Karpas-422 (cell line): Measurements from ENCODE around the gene NECAP2. TPM values are rescaled to one million over a fixed set of nuclear protein-coding genes. Genes with fewer than 3 reads are reported as not detected.
"Not testable (repeated sequence)": the region's sequence is repeated elsewhere in the genome, so short reads cannot be mapped to it uniquely, and the experiment has no call there.

Source experiments
- DNase-seq: peaks from one replicate; pipeline ENCODE4 v3.0.0-alpha.2; 2015
- H2AFZ ChIP-seq: fragments of 200-600 bp; sonication (generic); 2 replicates; pipeline ENCODE4 v1.6.1; 2014; ENCODE audit warnings: antibody characterized with exemption, low read length, mixed read lengths
- H3K27ac ChIP-seq: fragments of 200-600 bp; sonication (generic); 2 replicates; pipeline ENCODE4 v1.5.1; 2014; ENCODE audit warnings: mild to moderate bottlenecking, low read length, moderate library complexity
- H3K27me3 ChIP-seq: fragments of 200-600 bp; sonication (generic); 2 replicates; pipeline ENCODE4 v1.6.1; 2014; ENCODE audit warnings: low read length, mixed read lengths
- H3K36me3 ChIP-seq: fragments of 200-600 bp; sonication (generic); 2 replicates; pipeline ENCODE4 v1.6.1; 2014; ENCODE audit warnings: low read length, mixed read lengths; ENCODE audit not compliant: insufficient read depth
- H3K4me1 ChIP-seq: fragments of 200-600 bp; sonication (generic); 2 replicates; pipeline ENCODE4 v1.6.1; 2014; ENCODE audit warnings: mild to moderate bottlenecking, low read length, mixed read lengths
- H3K4me2 ChIP-seq: fragments of 200-600 bp; sonication (generic); 2 replicates; pipeline ENCODE4 v1.6.1; 2014; ENCODE audit warnings: low read length, low read depth, mild to moderate bottlenecking; ENCODE audit not compliant: poor library complexity, severe bottlenecking
- H3K4me3 ChIP-seq: fragments of 200-600 bp; sonication (generic); 2 replicates; pipeline ENCODE4 v1.5.1; 2014; ENCODE audit warnings: mild to moderate bottlenecking, antibody characterized with exemption, low read length, mixed read lengths
- H3K79me2 ChIP-seq: fragments of 200-600 bp; sonication (generic); 2 replicates; pipeline ENCODE4 v1.6.1; 2014; ENCODE audit warnings: mild to moderate bottlenecking, low read length, mixed read lengths
- H3K9ac ChIP-seq: fragments of 200-600 bp; sonication (generic); 2 replicates; pipeline ENCODE4 v1.6.0; 2014; ENCODE audit warnings: low read length
- H3K9me2 ChIP-seq: fragments of 200-600 bp; sonication (generic), shearing (Covaris generic); replicated peaks from 2 replicates; pipeline ENCODE4 v1.6.0; 2014; ENCODE audit warnings: mild to moderate bottlenecking, low read length, moderate library complexity; ENCODE audit not compliant: insufficient read depth
- H3K9me3 ChIP-seq: fragments of 300-700, 200-600 bp; sonication (generic); 2 replicates; pipeline ENCODE4 v1.6.1; 2014; ENCODE audit warnings: low read length, mixed read lengths
- H4K20me1 ChIP-seq: fragments of 200-600 bp; sonication (generic); 2 replicates; pipeline ENCODE4 v1.6.1; 2014; ENCODE audit warnings: mild to moderate bottlenecking, antibody characterized with exemption, low read length, low read depth; ENCODE audit not compliant: insufficient read depth
- total RNA-seq: library from RNA; depleted of rRNA; stranded (reverse); fragments of >200 nt; shearing (Covaris generic); gene quantifications from 2 replicates; pipeline ENCODE4 v1.2.3, GENCODE V29; 2014; ENCODE audit warnings: low replicate concordance

NECAP2 gene
- total RNA-seq, 1 experiment from 2014 or later = 54.9 TPM

- Histone ChIP-seq H3K4me1 (peaks cover 19% of the 10 kb centered on the region), H3K36me3 (peaks cover 22% of the 10 kb centered on the region; the same call in 1 of the 2 replicates), H4K20me1 (peaks cover 3% of the 10 kb centered on the region; the same call in 1 of the 2 replicates)
These were observed 4.5 kb downstream of the NECAP2 start for GRCh38 chr1:16445052-16445451.

DNA sequence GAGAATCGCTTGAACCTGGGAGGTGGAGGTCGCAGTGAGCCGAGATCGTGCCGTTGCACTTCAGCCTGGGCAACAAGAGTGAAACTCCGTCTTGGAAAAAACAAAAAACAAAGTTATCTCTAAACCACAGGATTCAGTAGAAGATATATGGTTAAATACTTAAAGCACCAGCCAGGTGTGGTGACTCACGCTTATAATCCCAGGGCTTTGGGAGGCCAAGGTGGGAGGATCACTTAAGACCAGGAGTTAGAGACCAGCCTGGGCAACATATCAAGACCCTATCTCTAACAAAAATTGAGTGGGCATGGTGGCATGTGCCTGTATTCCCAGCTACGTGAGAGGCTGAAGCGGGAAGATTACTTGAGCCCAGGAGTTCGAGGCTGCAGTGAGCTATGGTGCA, 5.6 kb downstream of the NECAP2 start:
- Histone ChIP-seq H4K20me1 (peaks cover 3% of the 10 kb centered on the region; the same call in 1 of the 2 replicates), H3K36me3 (peaks cover 29% of the 10 kb centered on the region; the same call in 1 of the 2 replicates), H3K4me1 (peaks cover 20% of the 10 kb centered on the region), H3K79me2 (peaks cover 37% of the 10 kb centered on the region), H2AFZ (no peak overlapping the region), H3K4me3 (no peak overlapping the region), H3K27ac (no peak overlapping the region), H3K9ac (no peak overlapping the region), H3K4me2 (no peak overlapping the region), H3K27me3 (no peaks in the 10 kb centered on the region), H3K9me2 (no peaks in the 10 kb centered on the region), H3K9me3 (no peaks in the 10 kb centered on the region)
- DNase-seq = no peak

More at GRCh38 chr1:16445052-16445451, 4.5 kb downstream of the NECAP2 start:
- H3K9ac ChIP-seq = no peak overlapping the region
- H3K9me2 ChIP-seq = no peaks in the 10 kb centered on the region
- no peak overlapping the region for H3K4me3 ChIP-seq
- H3K4me2 ChIP-seq = no peak overlapping the region
- no peaks in the 10 kb centered on the region for H3K9me3 ChIP-seq
- DNase-seq = no peak
- H3K27ac ChIP-seq = no peak overlapping the region
- no peaks in the 10 kb centered on the region for H3K27me3 ChIP-seq
- peaks cover 43% of the 10 kb centered on the region for H3K79me2 ChIP-seq
- H2AFZ ChIP-seq = no peak overlapping the region

DNA sequence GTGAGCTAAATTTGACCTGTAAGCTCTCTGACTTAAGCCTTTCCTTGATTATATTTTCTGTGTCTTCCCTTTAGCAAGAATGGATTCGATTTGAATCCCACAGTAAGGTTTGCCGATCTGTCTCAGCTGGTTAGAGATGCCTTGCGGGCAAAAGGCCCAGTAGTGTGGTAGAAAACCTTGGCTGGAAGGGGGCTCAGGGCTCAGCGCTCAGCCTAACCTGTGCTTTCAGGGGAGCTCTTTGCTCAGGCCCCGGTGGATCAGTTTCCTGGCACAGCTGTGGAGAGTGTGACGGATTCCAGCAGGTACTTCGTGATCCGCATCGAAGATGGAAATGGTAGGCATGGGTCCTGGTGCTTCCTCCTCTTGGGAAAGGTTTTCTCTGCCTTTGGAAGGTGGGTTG, 7.1 kb downstream of the NECAP2 start:
- no peak for DNase-seq
- Histone ChIP-seq H3K4me3 (no peak overlapping the region), H4K20me1 (no peaks in the 10 kb centered on the region), H3K4me1 (peaks cover 14% of the 10 kb centered on the region), H3K9me3 (no peaks in the 10 kb centered on the region), H3K4me2 (no peak overlapping the region), H3K36me3 (peaks cover 37% of the 10 kb centered on the region; the same call in 1 of the 2 replicates), H3K27me3 (no peaks in the 10 kb centered on the region), H2AFZ (no peak overlapping the region), H3K9ac (no peak overlapping the region), H3K79me2 (peaks cover 29% of the 10 kb centered on the region), H3K9me2 (no peaks in the 10 kb centered on the region), H3K27ac (no peak overlapping the region)

DNA sequence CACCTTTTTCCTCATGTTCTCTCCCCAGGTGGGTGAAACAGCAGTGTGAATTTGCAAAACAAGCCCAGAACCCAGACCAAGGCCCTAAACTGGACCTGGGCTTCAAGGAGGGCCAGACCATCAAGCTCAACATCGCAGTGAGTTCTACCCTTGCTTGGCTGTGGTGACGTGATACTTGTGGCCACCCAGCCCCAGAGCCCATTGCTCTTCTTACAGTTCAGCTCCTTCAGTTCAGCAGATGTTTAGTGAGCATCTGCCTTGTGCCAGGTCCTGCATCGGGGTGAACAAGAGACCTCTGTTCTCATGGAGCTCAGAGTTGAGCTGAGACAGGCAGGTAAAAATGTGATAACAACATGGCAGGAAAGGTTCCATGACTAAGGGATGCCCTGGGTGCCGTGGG, 8.5 kb downstream of the NECAP2 start:
- peaks cover 15% of the 10 kb centered on the region for H3K79me2 ChIP-seq
- no peak for DNase-seq
- H3K4me2 ChIP-seq = no peak overlapping the region
- no peak overlapping the region for H3K4me3 ChIP-seq
- peaks cover 11% of the 10 kb centered on the region for H3K4me1 ChIP-seq
- H3K36me3 ChIP-seq = peaks cover 28% of the 10 kb centered on the region; the same call in 1 of the 2 replicates
- H3K9me2 ChIP-seq = no peaks in the 10 kb centered on the region
- H3K27ac ChIP-seq = no peak overlapping the region
- no peak overlapping the region for H3K9ac ChIP-seq
- H3K27me3 ChIP-seq = no peaks in the 10 kb centered on the region
- H3K9me3 ChIP-seq = no peaks in the 10 kb centered on the region
- H2AFZ ChIP-seq = no peak overlapping the region
- H4K20me1 ChIP-seq = no peaks in the 10 kb centered on the region

- Histone ChIP-seq H3K9me2 (no peaks in the 10 kb centered on the region), H3K4me1 (peaks cover 11% of the 10 kb centered on the region), H3K36me3 (peaks cover 28% of the 10 kb centered on the region; the same call in 1 of the 2 replicates), H4K20me1 (no peaks in the 10 kb centered on the region), H3K4me3 (no peak overlapping the region), H3K79me2 (peaks cover 12% of the 10 kb centered on the region), H3K4me2 (no peak overlapping the region), H3K27me3 (no peaks in the 10 kb centered on the region), H3K9ac (no peak overlapping the region), H2AFZ (no peak overlapping the region), H3K9me3 (no peaks in the 10 kb centered on the region), H3K27ac (no peak overlapping the region)
- no peak for DNase-seq
These were observed 9.1 kb downstream of the NECAP2 start for GRCh38 chr1:16449666-16450065.

DNA sequence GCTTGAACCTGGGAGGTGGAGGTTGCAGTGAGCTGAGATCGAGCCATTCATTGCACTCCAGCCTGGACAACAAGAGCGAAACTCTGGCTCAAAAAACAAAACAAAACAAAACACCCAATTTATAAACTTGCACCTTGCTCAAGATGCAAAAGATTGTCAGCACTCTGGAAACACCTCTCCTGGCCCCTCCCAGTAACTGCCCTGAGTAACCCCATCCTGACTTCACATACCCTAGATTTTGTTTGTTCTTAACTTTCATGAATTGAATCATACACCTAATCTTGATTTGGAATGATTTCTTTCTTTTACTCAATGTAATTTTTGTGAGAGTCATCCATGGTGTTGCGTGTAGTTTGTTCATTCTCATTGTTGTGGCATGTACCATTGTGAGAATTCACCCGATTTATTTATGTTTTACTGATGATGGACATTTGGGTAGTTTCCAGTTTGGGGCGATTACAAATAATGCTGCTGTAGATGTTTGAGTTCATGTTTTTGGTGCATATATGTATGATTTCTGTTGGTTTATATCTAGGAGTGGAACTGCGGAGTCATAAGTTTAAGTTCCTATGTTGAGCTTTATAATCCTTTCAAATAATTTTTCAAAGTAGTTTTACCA, 10.4 kb downstream of the NECAP2 start:
- Histone ChIP-seq H2AFZ (no peak overlapping the region), H4K20me1 (no peaks in the 10 kb centered on the region), H3K27ac (no peak overlapping the region), H3K9ac (no peak overlapping the region), H3K4me1 (peaks cover 11% of the 10 kb centered on the region), H3K27me3 (no peaks in the 10 kb centered on the region), H3K4me2 (no peak overlapping the region), H3K9me3 (no peaks in the 10 kb centered on the region), H3K79me2 (peaks cover 7% of the 10 kb centered on the region), H3K9me2 (no peaks in the 10 kb centered on the region), H3K4me3 (no peak overlapping the region), H3K36me3 (peaks cover 24% of the 10 kb centered on the region; the same call in 1 of the 2 replicates)
- DNase-seq = no peak

DNA sequence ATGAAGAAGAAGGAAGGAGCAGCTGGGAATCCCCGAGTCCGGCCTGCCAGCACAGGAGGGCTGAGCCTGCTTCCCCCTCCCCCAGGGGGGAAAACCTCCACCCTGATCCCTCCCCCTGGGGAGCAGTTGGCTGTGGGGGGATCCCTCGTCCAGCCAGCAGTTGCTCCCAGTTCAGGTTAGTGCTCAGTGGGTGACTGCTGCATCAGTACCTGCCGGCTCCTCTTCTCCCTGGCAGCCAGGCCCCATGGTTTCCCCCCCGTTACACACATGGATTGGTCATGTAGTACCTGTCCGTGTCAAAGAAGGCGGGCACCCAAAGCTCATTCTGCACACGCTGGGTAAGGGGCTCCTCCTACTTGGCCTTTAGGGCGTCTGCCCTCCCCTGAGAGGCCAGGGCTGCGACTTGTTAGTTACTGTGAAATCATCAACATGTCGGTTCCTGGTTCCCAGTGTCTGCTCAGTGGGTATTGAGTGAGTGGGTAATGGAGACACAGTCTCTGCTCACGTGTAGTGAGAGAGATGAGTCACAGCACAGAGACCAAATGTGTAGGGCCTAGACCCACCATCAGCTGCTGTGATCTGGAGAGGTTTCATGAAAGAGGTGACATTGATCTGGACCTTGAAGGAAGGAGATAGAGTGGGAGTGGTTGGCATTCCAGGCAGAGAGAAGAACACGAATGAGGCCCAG, 11.5 kb downstream of the NECAP2 start:
- no peak overlapping the region for H3K9ac ChIP-seq
- H3K9me2 ChIP-seq = no peaks in the 10 kb centered on the region
- no peak overlapping the region for H3K4me3 ChIP-seq
- no peak overlapping the region for H2AFZ ChIP-seq
- H3K4me2 ChIP-seq = no peak overlapping the region
- DNase-seq = no peak
- peaks cover 11% of the 10 kb centered on the region for H3K4me1 ChIP-seq
- H3K27me3 ChIP-seq = no peaks in the 10 kb centered on the region
- no peaks in the 10 kb centered on the region for H3K9me3 ChIP-seq
- peaks cover 7% of the 10 kb centered on the region for H3K79me2 ChIP-seq
- H3K36me3 ChIP-seq = peaks cover 24% of the 10 kb centered on the region; the same call in 1 of the 2 replicates
- H4K20me1 ChIP-seq = no peaks in the 10 kb centered on the region
- H3K27ac ChIP-seq = no peak overlapping the region

- not testable (repeated sequence) for DNase-seq, H3K4me2 ChIP-seq, H3K27me3 ChIP-seq, H3K79me2 ChIP-seq, H3K9me2 ChIP-seq, H4K20me1 ChIP-seq, H3K9me3 ChIP-seq, H2AFZ ChIP-seq, H3K9ac ChIP-seq, H3K27ac ChIP-seq, H3K4me3 ChIP-seq
- Histone ChIP-seq H3K36me3 (peaks cover 16% of the 10 kb centered on the region; the same call in 1 of the 2 replicates), H3K4me1 (peaks cover 11% of the 10 kb centered on the region)
These were observed 14.4 kb downstream of the NECAP2 start for GRCh38 chr1:16454909-16455308.
